ENCODE data around the gene ITIH4. TPM values are rescaled to one million over a fixed set of nuclear protein-coding genes. Genes with fewer than 3 reads are reported as not detected.
A peak's percentile ranks its signal among the peaks of the same experiment; 100 is the strongest.

Gene ITIH4
- total and polyA plus RNA-seq, 2 of the 13 experiments (the other 11 are each of a cell fraction or from before 2014, with no cell fraction given): 2.7 to 5.3 TPM

GRCh38 chr3:52794612-52795099 is 35.8 kb downstream of the ITIH4 start, which contains the start of gene ITIH3 (continued):
- TF ChIP-seq SMAD9 (CRISPR knock-in tag; IDR thresholded peaks at IDR 0.05) (no peak), ZZZ3 (CRISPR knock-in tag; IDR thresholded peaks at IDR 0.05; ENCODE audit: borderline replicate concordance) (no peak), GATAD1 (CRISPR knock-in tag; IDR thresholded peaks at IDR 0.05) (peak; percentile 55), HMGXB4 (CRISPR knock-in tag; IDR thresholded peaks at IDR 0.05; ENCODE audit: borderline replicate concordance in 1 of 2, low read depth in 1 of 2) (no peak; a peak in 1 of 4 replicates), ELF3 (CRISPR knock-in tag; IDR thresholded peaks at IDR 0.05) (peak; percentile 55), POLR2AphosphoS2 (IDR thresholded peaks at IDR 0.05; ENCODE audit: low read depth, low read length) (no peak), SNAPC2 (CRISPR knock-in tag; IDR thresholded peaks at IDR 0.05) (no peak), TCF12 (IDR thresholded peaks at IDR 0.05) (no peak), TCF12 (CRISPR knock-in tag; IDR thresholded peaks at IDR 0.05) (0 out of 2 replicates have a peak, but pooled peaks have one; percentile 70), ZXDC (CRISPR knock-in tag; IDR thresholded peaks at IDR 0.05) (no peak), NR1H2 (CRISPR knock-in tag; IDR thresholded peaks at IDR 0.05; ENCODE audit: borderline replicate concordance, low read depth) (no peak), ZNF460 (CRISPR knock-in tag; IDR thresholded peaks at IDR 0.05; ENCODE audit: borderline replicate concordance) (no peak), MAF1 (CRISPR knock-in tag; IDR thresholded peaks at IDR 0.05; ENCODE audit: borderline replicate concordance) (no peak), KLF11 (CRISPR knock-in tag; IDR thresholded peaks at IDR 0.05) (no peak), ZNF282 (IDR thresholded peaks at IDR 0.05; ENCODE audit: partially characterized antibody) (no peak), ZNF652 (CRISPR knock-in tag; IDR thresholded peaks at IDR 0.05; ENCODE audit: borderline replicate concordance, low read depth) (no peak), PAX8 (CRISPR knock-in tag; IDR thresholded peaks at IDR 0.05; ENCODE audit: borderline replicate concordance) (no peak), MTA1 (CRISPR knock-in tag; IDR thresholded peaks at IDR 0.05; ENCODE audit: borderline replicate concordance) (no peak), ZNF670 (CRISPR knock-in tag; IDR thresholded peaks at IDR 0.05; ENCODE audit: borderline replicate concordance) (no peak)
- TF ChIP-seq, protein P1, sequence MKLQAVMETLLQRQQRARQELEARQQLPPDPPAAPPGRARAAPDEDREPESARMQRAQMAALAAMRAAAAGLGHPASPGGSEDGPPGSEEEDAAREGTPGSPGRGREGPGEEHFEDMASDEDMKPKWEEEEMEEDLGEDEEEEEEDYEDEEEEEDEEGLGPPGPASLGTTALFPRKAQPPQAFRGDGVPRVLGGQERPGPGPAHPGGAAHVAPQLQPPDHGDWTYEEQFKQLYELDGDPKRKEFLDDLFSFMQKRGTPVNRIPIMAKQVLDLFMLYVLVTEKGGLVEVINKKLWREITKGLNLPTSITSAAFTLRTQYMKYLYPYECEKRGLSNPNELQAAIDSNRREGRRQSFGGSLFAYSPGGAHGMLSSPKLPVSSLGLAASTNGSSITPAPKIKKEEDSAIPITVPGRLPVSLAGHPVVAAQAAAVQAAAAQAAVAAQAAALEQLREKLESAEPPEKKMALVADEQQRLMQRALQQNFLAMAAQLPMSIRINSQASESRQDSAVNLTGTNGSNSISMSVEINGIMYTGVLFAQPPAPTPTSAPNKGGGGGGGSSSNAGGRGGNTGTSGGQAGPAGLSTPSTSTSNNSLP (IDR thresholded peaks at IDR 0.05; ENCODE audit: low read depth, low read length): no peak
- TF ChIP-seq, protein P2, sequence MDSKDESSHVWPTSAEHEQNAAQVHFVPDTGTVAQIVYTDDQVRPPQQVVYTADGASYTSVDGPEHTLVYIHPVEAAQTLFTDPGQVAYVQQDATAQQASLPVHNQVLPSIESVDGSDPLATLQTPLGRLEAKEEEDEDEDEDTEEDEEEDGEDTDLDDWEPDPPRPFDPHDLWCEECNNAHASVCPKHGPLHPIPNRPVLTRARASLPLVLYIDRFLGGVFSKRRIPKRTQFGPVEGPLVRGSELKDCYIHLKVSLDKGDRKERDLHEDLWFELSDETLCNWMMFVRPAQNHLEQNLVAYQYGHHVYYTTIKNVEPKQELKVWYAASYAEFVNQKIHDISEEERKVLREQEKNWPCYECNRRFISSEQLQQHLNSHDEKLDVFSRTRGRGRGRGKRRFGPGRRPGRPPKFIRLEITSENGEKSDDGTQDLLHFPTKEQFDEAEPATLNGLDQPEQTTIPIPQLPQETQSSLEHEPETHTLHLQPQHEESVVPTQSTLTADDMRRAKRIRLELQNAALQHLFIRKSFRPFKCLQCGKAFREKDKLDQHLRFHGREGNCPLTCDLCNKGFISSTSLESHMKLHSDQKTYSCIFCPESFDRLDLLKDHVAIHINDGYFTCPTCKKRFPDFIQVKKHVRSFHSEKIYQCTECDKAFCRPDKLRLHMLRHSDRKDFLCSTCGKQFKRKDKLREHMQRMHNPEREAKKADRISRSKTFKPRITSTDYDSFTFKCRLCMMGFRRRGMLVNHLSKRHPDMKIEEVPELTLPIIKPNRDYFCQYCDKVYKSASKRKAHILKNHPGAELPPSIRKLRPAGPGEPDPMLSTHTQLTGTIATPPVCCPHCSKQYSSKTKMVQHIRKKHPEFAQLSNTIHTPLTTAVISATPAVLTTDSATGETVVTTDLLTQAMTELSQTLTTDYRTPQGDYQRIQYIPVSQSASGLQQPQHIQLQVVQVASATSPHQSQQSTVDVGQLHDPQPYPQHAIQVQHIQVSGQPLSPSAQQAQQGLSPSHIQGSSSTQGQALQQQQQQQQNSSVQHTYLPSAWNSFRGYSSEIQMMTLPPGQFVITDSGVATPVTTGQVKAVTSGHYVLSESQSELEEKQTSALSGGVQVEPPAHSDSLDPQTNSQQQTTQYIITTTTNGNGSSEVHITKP (CRISPR knock-in tag; IDR thresholded peaks at IDR 0.05; ENCODE audit: low read depth): 0 out of 2 replicates have a peak, but pooled peaks have one; percentile 56

Data from HepG2 (cell line).